ENCODE results near the gene ANKDD1A. TPM values are rescaled to one million over a fixed set of nuclear protein-coding genes. Genes with fewer than 3 reads are reported as not detected.

The ANKDD1A gene
- total RNA-seq, 3 donors from 2014 or later: 1.4 to 6.7 (median 1.6) TPM

DNA sequence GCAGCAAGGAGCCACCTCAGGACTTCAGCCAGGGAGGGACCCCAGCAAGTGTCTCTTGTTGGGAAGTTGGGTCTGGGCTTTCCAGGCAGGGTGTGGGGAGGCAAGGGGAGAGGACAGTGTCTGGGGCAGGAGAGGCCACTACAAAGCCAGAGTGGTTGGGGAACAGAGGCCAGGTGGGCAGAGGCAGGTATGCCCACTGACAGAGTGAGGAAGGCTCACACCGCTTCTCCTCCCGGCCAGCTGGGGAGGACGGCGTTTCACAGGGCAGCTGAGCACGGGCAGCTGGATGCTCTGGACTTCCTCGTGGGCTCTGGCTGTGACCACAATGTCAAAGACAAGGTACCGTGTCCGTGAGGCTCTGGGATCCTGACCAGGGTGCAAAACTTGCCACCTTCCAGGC, 15.0 kb downstream of the ANKDD1A start:
- ATAC-seq: no peak
- H3K9me3 ChIP-seq: no peaks in the 10 kb centered on the region
- no peak overlapping the region for H3K4me3 ChIP-seq
- intact Hi-C loops (cut with DNase I, micrococcal nuclease): no loop called here
- no peak for DNase-seq
- no peaks in the 10 kb centered on the region for H3K4me1 ChIP-seq (ENCODE audit: low read depth)
- TF ChIP-seq, protein P1, sequence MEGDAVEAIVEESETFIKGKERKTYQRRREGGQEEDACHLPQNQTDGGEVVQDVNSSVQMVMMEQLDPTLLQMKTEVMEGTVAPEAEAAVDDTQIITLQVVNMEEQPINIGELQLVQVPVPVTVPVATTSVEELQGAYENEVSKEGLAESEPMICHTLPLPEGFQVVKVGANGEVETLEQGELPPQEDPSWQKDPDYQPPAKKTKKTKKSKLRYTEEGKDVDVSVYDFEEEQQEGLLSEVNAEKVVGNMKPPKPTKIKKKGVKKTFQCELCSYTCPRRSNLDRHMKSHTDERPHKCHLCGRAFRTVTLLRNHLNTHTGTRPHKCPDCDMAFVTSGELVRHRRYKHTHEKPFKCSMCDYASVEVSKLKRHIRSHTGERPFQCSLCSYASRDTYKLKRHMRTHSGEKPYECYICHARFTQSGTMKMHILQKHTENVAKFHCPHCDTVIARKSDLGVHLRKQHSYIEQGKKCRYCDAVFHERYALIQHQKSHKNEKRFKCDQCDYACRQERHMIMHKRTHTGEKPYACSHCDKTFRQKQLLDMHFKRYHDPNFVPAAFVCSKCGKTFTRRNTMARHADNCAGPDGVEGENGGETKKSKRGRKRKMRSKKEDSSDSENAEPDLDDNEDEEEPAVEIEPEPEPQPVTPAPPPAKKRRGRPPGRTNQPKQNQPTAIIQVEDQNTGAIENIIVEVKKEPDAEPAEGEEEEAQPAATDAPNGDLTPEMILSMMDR (IDR thresholded peaks at IDR 0.05): no peak
- no peaks in the 10 kb centered on the region for H3K36me3 ChIP-seq (ENCODE audit: low read depth)

DNA sequence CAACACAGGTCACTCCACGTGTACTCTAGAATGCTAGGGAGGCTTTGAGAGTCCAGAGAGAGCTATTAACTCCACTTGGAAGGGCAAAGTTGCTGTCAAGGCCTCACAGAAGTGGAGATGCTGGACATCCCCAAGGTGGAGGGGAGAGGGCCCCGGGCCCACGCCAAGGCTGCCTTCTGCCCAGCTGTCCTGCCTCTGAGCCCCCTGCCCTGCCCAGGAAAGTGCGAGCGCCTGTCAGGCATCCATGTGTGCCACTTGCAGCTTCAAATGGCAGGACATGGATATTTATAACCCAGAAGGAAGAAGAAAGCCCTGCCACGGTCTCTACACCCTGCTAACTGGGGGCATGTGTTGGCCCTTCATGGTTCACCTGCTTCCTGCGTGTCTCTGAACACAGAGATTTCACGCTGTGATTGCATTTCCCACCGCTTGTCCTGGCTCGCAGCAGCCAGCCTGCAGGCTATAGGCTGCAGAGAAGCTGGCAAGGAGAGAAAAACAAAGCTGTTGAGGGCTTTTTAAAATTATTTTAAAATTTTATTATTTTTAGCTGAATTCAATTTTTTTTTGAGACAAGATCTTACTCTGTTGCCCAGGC, 17.0 kb downstream of the ANKDD1A start:
- ATAC-seq (no peak), DNase-seq (no peak)
- Histone ChIP-seq H3K4me1 (ENCODE audit: low read depth) (no peaks in the 10 kb centered on the region), H3K36me3 (ENCODE audit: low read depth) (no peaks in the 10 kb centered on the region), H3K4me3 (no peak overlapping the region), H3K9me3 (no peaks in the 10 kb centered on the region)
- TF ChIP-seq, protein P1 (IDR thresholded peaks at IDR 0.05): no peak
- intact Hi-C loops (cut with DNase I, micrococcal nuclease): no loop called here

DNA sequence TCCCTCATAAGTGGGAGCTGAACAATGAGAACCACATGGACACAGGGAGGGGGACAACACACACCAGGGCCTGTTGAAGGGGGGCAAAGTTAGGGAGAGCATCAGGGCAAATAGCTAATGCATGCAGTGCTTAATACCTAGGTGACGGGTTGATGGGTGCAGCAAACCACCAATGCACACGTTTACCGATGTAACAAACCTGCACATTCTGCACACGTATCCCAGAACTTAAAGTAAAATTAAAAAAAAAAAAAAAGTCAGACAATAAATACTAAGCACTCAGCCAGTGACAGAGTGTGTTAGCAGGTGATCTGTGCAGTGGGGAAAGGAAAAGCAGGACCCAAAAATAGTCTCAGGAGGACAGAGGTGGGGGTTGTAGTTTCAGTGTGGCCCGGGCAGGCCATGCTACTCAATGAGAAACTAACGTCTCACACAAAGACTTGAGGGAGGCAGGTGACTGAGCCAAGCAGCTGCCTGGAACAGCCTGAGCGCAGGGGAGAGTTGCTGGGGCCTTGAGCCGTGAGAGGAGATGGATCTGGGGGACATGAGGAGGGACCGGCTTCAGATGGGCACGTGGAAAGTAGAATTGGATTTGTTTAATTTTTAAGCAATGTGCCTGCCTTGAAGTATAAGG, 18.4 kb downstream of the ANKDD1A start:
- no peaks in the 10 kb centered on the region for H3K4me1 ChIP-seq (ENCODE audit: low read depth)
- intact Hi-C loops (cut with DNase I, micrococcal nuclease): no loop called here
- no peak for DNase-seq
- TF ChIP-seq, protein P1 (IDR thresholded peaks at IDR 0.05): no peak
- ATAC-seq: peak; percentile 24
- H3K9me3 ChIP-seq: no peaks in the 10 kb centered on the region
- H3K36me3 ChIP-seq (ENCODE audit: low read depth): no peaks in the 10 kb centered on the region
- H3K4me3 ChIP-seq: no peak overlapping the region

DNA sequence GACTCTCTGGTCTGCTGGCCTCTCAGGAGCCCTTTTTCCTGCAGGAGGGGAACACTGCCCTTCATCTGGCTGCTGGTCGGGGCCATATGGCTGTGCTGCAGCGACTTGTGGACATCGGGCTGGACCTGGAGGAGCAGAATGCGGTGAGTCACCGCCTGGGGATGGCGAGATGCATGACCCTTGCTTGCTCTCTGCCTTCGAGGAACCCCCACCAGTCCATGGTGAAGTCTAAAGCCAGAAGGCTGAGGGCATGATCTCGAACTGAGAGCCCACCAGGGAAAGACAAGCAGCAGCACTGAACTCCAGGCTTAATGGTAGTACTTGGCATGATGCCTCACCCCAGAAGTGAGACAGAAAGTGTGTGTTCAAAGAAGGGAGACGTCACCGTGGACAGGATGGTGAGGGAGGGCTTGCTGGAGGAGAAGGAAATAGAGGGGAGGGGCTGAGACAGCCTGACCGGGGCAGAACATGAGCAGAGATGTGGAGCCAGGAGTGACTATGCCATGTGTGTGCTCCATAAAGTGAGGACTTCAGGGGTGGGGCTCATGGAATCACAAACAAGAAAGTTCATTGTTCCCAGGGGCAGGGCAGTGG, 19.2 kb downstream of the ANKDD1A start:
- intact Hi-C loops (cut with DNase I, micrococcal nuclease): no loop called here
- TF ChIP-seq, protein P1 (IDR thresholded peaks at IDR 0.05): no peak
- no peak overlapping the region for H3K4me3 ChIP-seq
- H3K36me3 ChIP-seq (ENCODE audit: low read depth): no peaks in the 10 kb centered on the region
- ATAC-seq (no peak), DNase-seq (no peak)
- H3K4me1 ChIP-seq (ENCODE audit: low read depth): no peaks in the 10 kb centered on the region
- H3K9me3 ChIP-seq: no peaks in the 10 kb centered on the region

DNA sequence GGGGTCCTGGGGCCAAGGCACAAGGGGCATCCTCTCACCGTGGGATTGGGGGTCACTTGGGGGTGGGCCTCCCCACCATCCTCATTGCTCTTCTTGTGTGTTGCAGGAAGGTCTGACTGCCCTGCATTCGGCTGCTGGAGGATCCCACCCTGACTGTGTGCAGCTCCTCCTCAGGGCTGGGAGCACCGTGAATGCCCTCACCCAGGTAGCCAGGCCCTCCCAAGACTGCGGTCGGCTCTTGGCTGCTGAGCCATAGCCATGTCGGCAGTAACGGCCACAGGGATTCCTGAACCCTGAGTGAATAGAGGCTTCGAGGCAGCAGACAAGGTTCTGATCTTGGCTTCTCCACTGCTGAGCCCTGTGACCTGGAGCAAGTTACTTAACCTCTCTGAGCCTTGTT, 19.7 kb downstream of the ANKDD1A start:
- TF ChIP-seq, protein P1 (IDR thresholded peaks at IDR 0.05): no peak
- no peak for ATAC-seq

More for the DNA sequence above, 19.7 kb downstream of the ANKDD1A start:
- no peaks in the 10 kb centered on the region for H3K4me1 ChIP-seq (ENCODE audit: low read depth)
- intact Hi-C loops (cut with DNase I, micrococcal nuclease): no loop called here
- H3K4me3 ChIP-seq: no peak overlapping the region
- H3K9me3 ChIP-seq: no peaks in the 10 kb centered on the region
- DNase-seq: no peak
- no peaks in the 10 kb centered on the region for H3K36me3 ChIP-seq (ENCODE audit: low read depth)

Measured in mucosa of descending colon (tissue), 3 donors.